Superior temporal gyrus (tissue), 1 donor: ENCODE results near the gene SEPTIN1.
"Not testable (repeated sequence)": the region's sequence is repeated elsewhere in the genome, so short reads cannot be mapped to it uniquely, and the experiment has no call there.

ENCODE experiments used
- DNase-seq: peaks from one replicate; pipeline ENCODE4 v3.0.0-alpha.2; 2016; ENCODE audit errors: extremely low spot score

Gene SEPTIN1

GRCh38 chr16:30341971-30342370 is 40.4 kb downstream of the SEPTIN1 start:
- DNase-seq, result not testable (repeated sequence)

GRCh38 chr16:30340621-30341020 is 41.7 kb downstream of the SEPTIN1 start:
- DNase-seq, result no peak

GRCh38 chr16:30338715-30339114 is 43.6 kb downstream of the SEPTIN1 start:
- DNase-seq, result peak; percentile 63

GRCh38 chr16:30337964-30338357 is 44.4 kb downstream of the SEPTIN1 start:
- DNase-seq, result not testable (repeated sequence)

- no peak for DNase-seq
Measured at GRCh38 chr16:30335598-30336474, 46.5 kb downstream of the SEPTIN1 start.

- peak; percentile 49 for DNase-seq
Measured at GRCh38 chr16:30335028-30335597, 47.2 kb downstream of the SEPTIN1 start.

- DNase-seq, result not testable (repeated sequence)
Measured at GRCh38 chr16:30334473-30334989, 47.8 kb downstream of the SEPTIN1 start.
